ENCODE data around the gene CLDN34. TPM values are rescaled to one million over a fixed set of nuclear protein-coding genes. Genes with fewer than 3 reads are reported as not detected.

Gene CLDN34
- total and polyA plus RNA-seq, 2 of the 13 experiments (the other 11 are each of a cell fraction or from before 2014, with no cell fraction given), result not detected

GRCh38 chrX:9992724-9993123 lies 25.6 kb downstream of the CLDN34 start (continued):
- TF ChIP-seq CHCHD3 (CRISPR knock-in tag; IDR thresholded peaks at IDR 0.05) (no peak), SAP130 (CRISPR knock-in tag; IDR thresholded peaks at IDR 0.05; ENCODE audit: low read depth) (no peak)

- ChIA-PET POLR2A (no interaction called here), CTCF (ENCODE audit: low intra/inter-chr PET ratio, low total read pairs) (interaction anchor here (0.6 to 9.0 kb wide), 10 partner anchors 14 to 122 kb away, joined by 3 to 696 read pairs (median 4); no protein-coding TSS in a partner anchor)
- ATAC-seq (peak; percentile 86), FAIRE-seq (no peak), DNase-seq (ENCODE audit: low spot score) (peak; percentile 60)
- Histone ChIP-seq H3K9me3 (ENCODE audit: low read length) (no peaks in the 10 kb centered on the region), H4K20me1 (ENCODE audit: insufficient read depth, low read length) (no peaks in the 10 kb centered on the region), H3K4me2 (ENCODE audit: low read depth, low read length) (0 out of 2 replicates have a peak overlapping the region, but pooled peaks have one; percentile 19), H3K79me2 (ENCODE audit: insufficient read depth, low read length) (no peaks in the 10 kb centered on the region), H3K27me3 (ENCODE audit: control insufficient read depth in 1 of 2, insufficient read depth in 2 of 2, low read length in 2 of 2) (no peaks in the 10 kb centered on the region), H3K27ac (ENCODE audit: extremely low read length, insufficient read depth, low read length) (no peak overlapping the region), H3K9ac (ENCODE audit: insufficient read depth, low read depth, low read length) (no peak overlapping the region), H3K36me3 (replicated peaks in 1 of 2; ENCODE audit: control insufficient read depth in 1 of 2, insufficient read depth in 2 of 2, low read length in 2 of 2) (no peaks in the 10 kb centered on the region), H2AFZ (ENCODE audit: low read length) (no peak overlapping the region), H3K4me3 (replicated peaks in 1 of 3; ENCODE audit: insufficient read depth in 1 of 3, low read depth in 2 of 3, low read length in 3 of 3) (no peak overlapping the region), H3K4me1 (ENCODE audit: insufficient read depth, low read length) (peaks cover 9% of the 10 kb centered on the region; the same call in 1 of the 2 replicates)
- in situ Hi-C loops (cut with HindIII; ENCODE audit: extremely low pct_ligation_motif_present, low pct_unique_long_range_greater_than_20kb), result loop anchor here (5.0 to 10.0 kb wide), 2 partner anchors 111 to 116 kb away; no protein-coding TSS in a partner anchor
- 22% methylated on average over 15 of the region's 18 CpGs for WGBS (ENCODE audit: low lambda C conversion rate)
- no TSS peak for BruUV-seq (replicated peaks)
- intact Hi-C loops (cut with micrococcal nuclease; ENCODE audit: unreplicated experiment), result loop anchor here (1.0 to 5.0 kb wide), 3 partner anchors 106 to 123 kb away; no protein-coding TSS in a partner anchor
- TF ChIP-seq ZBTB33 (CRISPR knock-in tag; IDR thresholded peaks at IDR 0.05) (peak; percentile 65; the same call in 1 of the 2 replicates), HMGXB4 (CRISPR knock-in tag; IDR thresholded peaks at IDR 0.05; ENCODE audit: borderline replicate concordance in 1 of 2, low read depth in 1 of 2) (peak in 1 of 2 experiments; percentile 44; a peak in 1 of 4 replicates), YY1 (IDR thresholded peaks at IDR 0.05; ENCODE audit: insufficient read depth, insufficient replicate concordance, low read depth, low read length) (peak; percentile 56), HOXA9 (CRISPR knock-in tag; IDR thresholded peaks at IDR 0.05; ENCODE audit: borderline replicate concordance) (no peak), KLF16 (CRISPR knock-in tag; IDR thresholded peaks at IDR 0.05) (no peak), DRAP1 (CRISPR knock-in tag; IDR thresholded peaks at IDR 0.05) (no peak), CTCF (CRISPR knock-in tag; IDR thresholded peaks at IDR 0.05) (peak; percentile 88), KDM2A (CRISPR knock-in tag; IDR thresholded peaks at IDR 0.05; ENCODE audit: borderline replicate concordance, low read depth) (0 out of 2 replicates have a peak, but pooled peaks have one; percentile 28), ZNF737 (CRISPR knock-in tag; IDR thresholded peaks at IDR 0.05; ENCODE audit: borderline replicate concordance) (no peak), SMC3 (IDR thresholded peaks at IDR 0.05; ENCODE audit: low read length) (peak; percentile 94), TEAD3 (CRISPR knock-in tag; optimal IDR thresholded peaks at IDR 0.05; ENCODE audit: borderline replicate concordance) (peak; percentile 64), ZGPAT (CRISPR knock-in tag; IDR thresholded peaks at IDR 0.05) (0 out of 2 replicates have a peak, but pooled peaks have one; percentile 27)
Observed at GRCh38 chrX:9995855-9996339, 28.7 kb downstream of the CLDN34 start.
